DOHH2 (cell line): Measurements from ENCODE around the gene NLGN1.

ENCODE experiments used
- H3F3A ChIP-seq: fragments of 200-600 bp; sonication (generic), shearing (Covaris generic); 2 replicates; pipeline ENCODE4 v1.6.0; 2016; ENCODE audit warnings: antibody characterized with exemption, mild to moderate bottlenecking; ENCODE audit not compliant: control insufficient read depth, insufficient read depth
- H3K27ac ChIP-seq: fragments of 200-600 bp; sonication (generic); 2 replicates; pipeline ENCODE4 v1.5.1; 2014; ENCODE audit warnings: low read depth, mild to moderate bottlenecking, low read length, moderate library complexity
- H3K27me3 ChIP-seq: fragments of 200-600 bp; sonication (generic); 2 replicates; pipeline ENCODE4 v1.6.1; 2014; ENCODE audit warnings: mild to moderate bottlenecking, low read length, mixed read lengths; ENCODE audit not compliant: control insufficient read depth
- H3K36me3 ChIP-seq: fragments of 200-600 bp; sonication (generic); 2 replicates; pipeline ENCODE4 v1.6.1; 2014; ENCODE audit warnings: mild to moderate bottlenecking, low read length, moderate library complexity, mixed read lengths; ENCODE audit not compliant: control insufficient read depth
- H3K4me1 ChIP-seq: fragments of 200-600 bp; sonication (generic); 2 replicates; pipeline ENCODE4 v1.6.1; 2014; ENCODE audit warnings: mild to moderate bottlenecking, low read length, mixed read lengths; ENCODE audit not compliant: control insufficient read depth
- H3K4me2 ChIP-seq: fragments of 200-600 bp; sonication (generic); 2 replicates; pipeline ENCODE4 v1.6.0; 2014; ENCODE audit warnings: mild to moderate bottlenecking, low read length, moderate library complexity
- H3K4me3 ChIP-seq: fragments of 200-600 bp; sonication (generic); 2 replicates; pipeline ENCODE4 v1.5.1; 2014; ENCODE audit warnings: mild to moderate bottlenecking, low read length, mixed read lengths
- H3K79me2 ChIP-seq: fragments of 200-600 bp; sonication (generic); 2 replicates; pipeline ENCODE4 v1.6.1; 2014; ENCODE audit warnings: mild to moderate bottlenecking, low read length, mixed read lengths; ENCODE audit not compliant: control insufficient read depth
- H3K9me2 ChIP-seq: fragments of 200-600 bp; sonication (generic); replicated peaks from 2 replicates; pipeline ENCODE4 v1.6.1; 2014; ENCODE audit warnings: mild to moderate bottlenecking, low read length, mixed read lengths; ENCODE audit not compliant: control insufficient read depth
- H3K9me3 ChIP-seq: fragments of 200-600 bp; sonication (generic); 2 replicates; pipeline ENCODE4 v1.6.1; 2014; ENCODE audit warnings: antibody characterized with exemption, low read length, mixed read lengths; ENCODE audit not compliant: control insufficient read depth, insufficient read depth
- H4K20me1 ChIP-seq: fragments of 200-600 bp; sonication (generic); 2 replicates; pipeline ENCODE4 v1.6.0; 2014; ENCODE audit warnings: low read depth, mild to moderate bottlenecking, antibody characterized with exemption, low read length, moderate library complexity; ENCODE audit not compliant: control insufficient read depth, insufficient read depth
- EZH2phosphoT487 ChIP-seq: fragments of 200-600 bp; sonication (generic); IDR thresholded peaks from 2 replicates; pipeline ENCODE4 v1.6.1; 2017; ENCODE audit warnings: borderline replicate concordance, mild to moderate bottlenecking, antibody characterized with exemption, low read length, moderate library complexity, mixed read lengths
- TF ChIP-seq, protein P1 (sequence below): fragments of 200-600 bp; sonication (generic); IDR thresholded peaks from one replicate; pipeline ENCODE4 v1.5.1; 2014; ENCODE audit warnings: antibody characterized with exemption, mild to moderate bottlenecking, low read depth, low read length; ENCODE audit not compliant: poor library complexity, severe bottlenecking

Gene NLGN1

DNA sequence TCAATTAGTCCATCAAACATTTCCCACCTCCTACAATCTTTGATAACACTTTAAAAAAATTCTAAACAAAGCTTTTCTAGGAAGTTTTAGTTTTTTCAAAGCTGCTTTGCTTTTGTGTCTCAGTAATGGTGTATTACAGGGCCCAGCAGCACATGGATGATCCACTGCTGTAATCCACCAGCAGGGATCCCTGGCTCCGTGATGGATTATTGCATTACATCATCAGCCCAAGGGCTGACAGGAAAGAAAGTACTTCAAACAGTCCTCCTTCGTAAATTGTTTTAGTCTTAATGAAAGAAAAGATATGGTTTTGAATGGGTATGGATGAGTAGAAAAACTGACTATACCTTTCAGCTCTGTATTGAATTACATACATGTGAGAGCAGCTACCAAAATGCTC is 772.7 kb downstream of the NLGN1 start:
- Histone ChIP-seq H3K36me3 (no peaks in the 10 kb centered on the region), H3F3A (no peaks in the 10 kb centered on the region), H3K4me2 (no peak overlapping the region), H3K4me1 (no peaks in the 10 kb centered on the region), H3K9me3 (no peaks in the 10 kb centered on the region; the same call in 1 of the 2 replicates), H3K79me2 (no peaks in the 10 kb centered on the region), H3K27me3 (no peaks in the 10 kb centered on the region), H3K27ac (no peak overlapping the region), H4K20me1 (no peaks in the 10 kb centered on the region), H3K4me3 (no peak overlapping the region), H3K9me2 (no peaks in the 10 kb centered on the region)
- TF ChIP-seq, protein P1, sequence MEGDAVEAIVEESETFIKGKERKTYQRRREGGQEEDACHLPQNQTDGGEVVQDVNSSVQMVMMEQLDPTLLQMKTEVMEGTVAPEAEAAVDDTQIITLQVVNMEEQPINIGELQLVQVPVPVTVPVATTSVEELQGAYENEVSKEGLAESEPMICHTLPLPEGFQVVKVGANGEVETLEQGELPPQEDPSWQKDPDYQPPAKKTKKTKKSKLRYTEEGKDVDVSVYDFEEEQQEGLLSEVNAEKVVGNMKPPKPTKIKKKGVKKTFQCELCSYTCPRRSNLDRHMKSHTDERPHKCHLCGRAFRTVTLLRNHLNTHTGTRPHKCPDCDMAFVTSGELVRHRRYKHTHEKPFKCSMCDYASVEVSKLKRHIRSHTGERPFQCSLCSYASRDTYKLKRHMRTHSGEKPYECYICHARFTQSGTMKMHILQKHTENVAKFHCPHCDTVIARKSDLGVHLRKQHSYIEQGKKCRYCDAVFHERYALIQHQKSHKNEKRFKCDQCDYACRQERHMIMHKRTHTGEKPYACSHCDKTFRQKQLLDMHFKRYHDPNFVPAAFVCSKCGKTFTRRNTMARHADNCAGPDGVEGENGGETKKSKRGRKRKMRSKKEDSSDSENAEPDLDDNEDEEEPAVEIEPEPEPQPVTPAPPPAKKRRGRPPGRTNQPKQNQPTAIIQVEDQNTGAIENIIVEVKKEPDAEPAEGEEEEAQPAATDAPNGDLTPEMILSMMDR, result no peak
- no peak for TF ChIP-seq EZH2phosphoT487

DNA sequence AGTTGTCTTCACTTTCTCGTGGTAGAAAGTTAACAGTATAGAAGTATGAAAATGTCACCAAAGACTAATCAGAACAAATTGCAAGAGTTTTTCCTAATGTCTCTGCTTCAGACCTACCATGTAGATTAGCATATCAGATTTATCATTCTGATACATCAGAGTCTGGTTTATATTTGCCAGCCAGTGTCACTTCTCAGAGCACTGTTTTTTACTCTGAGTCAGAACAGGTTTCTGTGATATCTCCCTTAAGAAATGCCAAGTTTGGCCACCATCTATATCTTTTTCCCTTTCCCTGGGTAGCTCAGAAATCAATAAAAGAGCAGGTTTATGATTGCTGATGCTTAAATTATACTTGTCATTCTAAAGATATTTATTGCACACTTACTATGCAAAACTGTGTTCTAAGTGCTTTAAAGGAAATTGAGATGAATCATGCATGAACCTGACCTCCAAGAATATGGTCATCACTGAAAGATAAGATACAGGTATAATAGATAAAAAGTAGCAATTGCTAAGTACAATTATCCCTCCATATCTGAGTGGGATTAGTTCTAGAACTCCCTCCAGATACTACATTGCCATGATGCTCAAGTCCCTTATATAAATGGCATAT is 788.9 kb downstream of the NLGN1 start:
- Histone ChIP-seq H3K4me3 (no peak overlapping the region), H3K9me2 (no peaks in the 10 kb centered on the region), H3F3A (no peaks in the 10 kb centered on the region), H3K4me1 (no peaks in the 10 kb centered on the region), H3K4me2 (no peak overlapping the region), H3K9me3 (no peaks in the 10 kb centered on the region), H3K27ac (no peak overlapping the region), H3K27me3 (no peaks in the 10 kb centered on the region), H4K20me1 (no peaks in the 10 kb centered on the region), H3K79me2 (no peaks in the 10 kb centered on the region), H3K36me3 (no peaks in the 10 kb centered on the region)
- TF ChIP-seq, protein P1, result no peak
- TF ChIP-seq EZH2phosphoT487, result no peak

DNA sequence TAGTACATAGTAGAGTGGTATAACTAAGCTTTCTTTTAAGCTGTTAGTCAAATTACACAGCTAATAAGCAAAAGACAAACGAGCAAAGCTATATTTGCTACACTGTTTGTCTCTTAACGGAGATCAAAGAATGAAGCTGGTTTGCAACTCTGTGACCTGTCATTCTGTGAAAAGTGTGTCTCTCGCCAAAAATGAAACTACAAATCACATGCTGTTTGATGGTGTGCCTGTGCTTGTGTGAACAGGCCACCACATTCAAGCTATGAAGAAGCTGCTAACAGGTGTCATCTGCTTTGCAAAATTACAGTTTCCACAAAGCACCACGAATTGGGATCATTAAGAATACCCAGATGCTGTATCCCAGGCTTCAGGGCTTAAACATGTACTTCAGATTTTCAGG is 793.8 kb downstream of the NLGN1 start:
- Histone ChIP-seq H3K4me1 (no peaks in the 10 kb centered on the region), H3K4me2 (no peak overlapping the region), H3K27me3 (no peaks in the 10 kb centered on the region), H3K27ac (no peak overlapping the region), H3F3A (no peaks in the 10 kb centered on the region), H3K36me3 (no peaks in the 10 kb centered on the region), H4K20me1 (no peaks in the 10 kb centered on the region), H3K9me2 (no peaks in the 10 kb centered on the region), H3K4me3 (no peak overlapping the region), H3K79me2 (no peaks in the 10 kb centered on the region), H3K9me3 (no peaks in the 10 kb centered on the region)
- TF ChIP-seq, protein P1, result no peak
- no peak for TF ChIP-seq EZH2phosphoT487
